HepG2 (cell line): ENCODE results near the gene PTGIS.

Experiments
- JUNB ChIP-seq: sonication (generic); formaldehyde crosslinking; IDR thresholded peaks from 2 replicates; pipeline ENCODE4 v1.8.0; 2022; ENCODE audit warnings: missing genetic modification reagents, mild to moderate bottlenecking, borderline replicate concordance
- MED8 ChIP-seq: sonication (generic); formaldehyde crosslinking; IDR thresholded peaks from 2 replicates; pipeline ENCODE4 v1.8.1; 2023; ENCODE audit warnings: mild to moderate bottlenecking, missing genetic modification reagents; ENCODE audit not compliant: insufficient replicate concordance
- PRDM15 ChIP-seq: sonication (generic); formaldehyde crosslinking; IDR thresholded peaks from 2 replicates; pipeline ENCODE4 v1.4.0; 2020; ENCODE audit warnings: missing genetic modification reagents
- STAT5B ChIP-seq: sonication (generic); formaldehyde crosslinking; IDR thresholded peaks from 2 replicates; pipeline ENCODE4 v1.4.0; 2020; ENCODE audit warnings: missing genetic modification reagents
- TEAD2 ChIP-seq: sonication (generic); formaldehyde crosslinking; IDR thresholded peaks from 2 replicates; pipeline ENCODE4 v1.9.0; 2021; ENCODE audit warnings: missing genetic modification reagents
- TF ChIP-seq, protein P1 (sequence below): sonication (generic); formaldehyde crosslinking; IDR thresholded peaks from 2 replicates; pipeline ENCODE4 v1.5.0; 2020; ENCODE audit warnings: mild to moderate bottlenecking, missing genetic modification reagents
- TF ChIP-seq, protein P2 (sequence below): IDR thresholded peaks from 2 replicates; pipeline ENCODE4 v1.6.1; 2012; ENCODE audit warnings: inconsistent platforms
- TF ChIP-seq, protein P3 (sequence below): sonication (generic); formaldehyde crosslinking; IDR thresholded peaks from 2 replicates; pipeline ENCODE4 v1.5.0; 2020; ENCODE audit warnings: mild to moderate bottlenecking, missing genetic modification reagents, moderate library complexity

DNA sequence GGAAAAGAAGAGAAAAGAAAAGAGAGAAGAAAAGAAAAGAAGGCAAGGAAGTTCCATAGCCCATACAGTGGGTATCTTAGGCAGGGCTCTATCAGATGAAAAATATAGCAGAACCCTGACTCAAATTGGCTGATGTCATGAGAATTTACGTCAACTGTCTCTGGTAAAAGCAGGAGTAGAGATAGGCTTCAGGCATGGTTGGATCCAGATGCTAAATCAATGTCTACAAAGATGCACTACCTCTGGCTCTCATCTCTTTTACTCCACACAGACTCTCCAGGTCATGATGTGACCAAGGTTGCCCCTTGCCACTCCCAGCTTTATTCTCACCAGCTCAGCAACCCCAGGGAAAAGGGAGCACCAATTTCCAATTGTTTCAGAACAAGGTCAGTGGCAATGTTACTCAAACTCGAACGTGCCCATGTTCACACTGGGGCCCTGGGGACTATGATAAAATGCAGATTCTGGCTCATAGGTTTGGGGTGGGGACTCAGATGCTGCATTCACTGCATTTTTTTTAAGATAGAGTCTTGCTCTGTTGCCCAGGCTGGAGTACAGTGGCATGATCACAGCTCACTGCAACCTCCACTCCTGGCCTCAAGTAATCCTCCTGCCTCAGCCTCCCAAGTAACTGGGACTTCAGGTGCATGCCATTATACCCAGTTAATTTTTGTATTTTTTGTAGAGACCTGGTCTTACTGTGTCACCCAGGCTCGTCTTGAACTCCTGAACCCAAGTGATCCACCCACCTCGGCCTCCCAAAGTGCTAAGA lies 33.4 kb upstream of the PTGIS start:
- TF ChIP-seq, protein P1, sequence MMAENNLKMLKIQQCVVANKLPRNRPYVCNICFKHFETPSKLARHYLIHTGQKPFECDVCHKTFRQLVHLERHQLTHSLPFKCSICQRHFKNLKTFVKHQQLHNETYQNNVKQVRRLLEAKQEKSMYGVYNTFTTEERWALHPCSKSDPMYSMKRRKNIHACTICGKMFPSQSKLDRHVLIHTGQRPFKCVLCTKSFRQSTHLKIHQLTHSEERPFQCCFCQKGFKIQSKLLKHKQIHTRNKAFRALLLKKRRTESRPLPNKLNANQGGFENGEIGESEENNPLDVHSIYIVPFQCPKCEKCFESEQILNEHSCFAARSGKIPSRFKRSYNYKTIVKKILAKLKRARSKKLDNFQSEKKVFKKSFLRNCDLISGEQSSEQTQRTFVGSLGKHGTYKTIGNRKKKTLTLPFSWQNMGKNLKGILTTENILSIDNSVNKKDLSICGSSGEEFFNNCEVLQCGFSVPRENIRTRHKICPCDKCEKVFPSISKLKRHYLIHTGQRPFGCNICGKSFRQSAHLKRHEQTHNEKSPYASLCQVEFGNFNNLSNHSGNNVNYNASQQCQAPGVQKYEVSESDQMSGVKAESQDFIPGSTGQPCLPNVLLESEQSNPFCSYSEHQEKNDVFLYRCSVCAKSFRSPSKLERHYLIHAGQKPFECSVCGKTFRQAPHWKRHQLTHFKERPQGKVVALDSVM (CRISPR knock-in tag), result peak; percentile 93
- no peak for TF ChIP-seq JUNB (CRISPR knock-in tag)
- no peak for TF ChIP-seq TEAD2 (CRISPR knock-in tag)
- no peak for TF ChIP-seq MED8 (CRISPR knock-in tag)
- no peak for TF ChIP-seq STAT5B (CRISPR knock-in tag)
- TF ChIP-seq, protein P2, sequence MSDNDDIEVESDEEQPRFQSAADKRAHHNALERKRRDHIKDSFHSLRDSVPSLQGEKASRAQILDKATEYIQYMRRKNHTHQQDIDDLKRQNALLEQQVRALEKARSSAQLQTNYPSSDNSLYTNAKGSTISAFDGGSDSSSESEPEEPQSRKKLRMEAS, result no peak
- no peak for TF ChIP-seq PRDM15
- TF ChIP-seq, protein P3, sequence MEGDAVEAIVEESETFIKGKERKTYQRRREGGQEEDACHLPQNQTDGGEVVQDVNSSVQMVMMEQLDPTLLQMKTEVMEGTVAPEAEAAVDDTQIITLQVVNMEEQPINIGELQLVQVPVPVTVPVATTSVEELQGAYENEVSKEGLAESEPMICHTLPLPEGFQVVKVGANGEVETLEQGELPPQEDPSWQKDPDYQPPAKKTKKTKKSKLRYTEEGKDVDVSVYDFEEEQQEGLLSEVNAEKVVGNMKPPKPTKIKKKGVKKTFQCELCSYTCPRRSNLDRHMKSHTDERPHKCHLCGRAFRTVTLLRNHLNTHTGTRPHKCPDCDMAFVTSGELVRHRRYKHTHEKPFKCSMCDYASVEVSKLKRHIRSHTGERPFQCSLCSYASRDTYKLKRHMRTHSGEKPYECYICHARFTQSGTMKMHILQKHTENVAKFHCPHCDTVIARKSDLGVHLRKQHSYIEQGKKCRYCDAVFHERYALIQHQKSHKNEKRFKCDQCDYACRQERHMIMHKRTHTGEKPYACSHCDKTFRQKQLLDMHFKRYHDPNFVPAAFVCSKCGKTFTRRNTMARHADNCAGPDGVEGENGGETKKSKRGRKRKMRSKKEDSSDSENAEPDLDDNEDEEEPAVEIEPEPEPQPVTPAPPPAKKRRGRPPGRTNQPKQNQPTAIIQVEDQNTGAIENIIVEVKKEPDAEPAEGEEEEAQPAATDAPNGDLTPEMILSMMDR, result no peak
